ENCODE data around the gene MYH7B. TPM values are rescaled to one million over a fixed set of nuclear protein-coding genes. Genes with fewer than 3 reads are reported as not detected.

The MYH7B gene
- total and polyA plus RNA-seq, 4 donors = 0.21 to 0.89 (median 0.59) TPM

- no peaks in the 10 kb centered on the region for H3K9me3 ChIP-seq (ENCODE audit: control insufficient read depth in 4 of 4, insufficient read depth in 3 of 4, low read length in 3 of 4)
- ATAC-seq (ENCODE audit: insufficient read depth, low FRiP score) (no peak), DNase-seq (no peak)
- H3K27me3 ChIP-seq (ENCODE audit: control insufficient read depth in 3 of 3, insufficient read depth in 3 of 3, low read length in 2 of 3) = no peaks in the 10 kb centered on the region
- peaks cover 10 to 32% (median 25%) of the 10 kb centered on the region in 4 donors for H3K36me3 ChIP-seq (ENCODE audit: control insufficient read depth in 4 of 4, insufficient read depth in 4 of 4, low read length in 4 of 4)
- no peak overlapping the region for H3K9ac ChIP-seq (ENCODE audit: insufficient read depth in 1 of 2, low read length in 2 of 2)
- no peak for TF ChIP-seq CTCF (IDR thresholded peaks at IDR 0.05; ENCODE audit: control extremely low read depth, extremely low read depth)
- H3K27ac ChIP-seq (ENCODE audit: low read depth in 1 of 2, low read length in 1 of 2) = no peak overlapping the region
- no peak overlapping the region for H3K4me3 ChIP-seq
- H3K4me1 ChIP-seq (ENCODE audit: control insufficient read depth in 5 of 5, insufficient read depth in 5 of 5, low read length in 5 of 5) = peaks cover 0 to 5% (median 0%) of the 10 kb centered on the region in 5 donors
- WGBS, 2 donors = 93 to 95% methylated on average over 2 of the region's 2 CpGs
These were observed 11.7 kb upstream of the MYH7B start for GRCh38 chr20:34943808-34944567.

- no peak for DNase-seq
- TF ChIP-seq CTCF (IDR thresholded peaks at IDR 0.05; ENCODE audit: control extremely low read depth, extremely low read depth) = no peak
- WGBS, 2 donors = 79 to 81% methylated on average over 7 of the region's 7 CpGs
- H3K4me3 ChIP-seq = no peak overlapping the region
- H3K27me3 ChIP-seq (ENCODE audit: control insufficient read depth in 3 of 3, insufficient read depth in 3 of 3, low read length in 2 of 3) = no peaks in the 10 kb centered on the region
- peaks cover 0 to 5% (median 0%) of the 10 kb centered on the region in 5 donors for H3K4me1 ChIP-seq (ENCODE audit: control insufficient read depth in 5 of 5, insufficient read depth in 5 of 5, low read length in 5 of 5)
- peak overlapping the region in 1 of 2 donors; percentile 56 for H3K27ac ChIP-seq (ENCODE audit: low read depth in 1 of 2, low read length in 1 of 2)
- H3K9me3 ChIP-seq (ENCODE audit: control insufficient read depth in 4 of 4, insufficient read depth in 3 of 4, low read length in 3 of 4) = no peaks in the 10 kb centered on the region
- ATAC-seq (ENCODE audit: insufficient read depth, low FRiP score) = no peak
- peaks cover 10 to 34% (median 25%) of the 10 kb centered on the region in 4 donors for H3K36me3 ChIP-seq (ENCODE audit: control insufficient read depth in 4 of 4, insufficient read depth in 4 of 4, low read length in 4 of 4)
- H3K9ac ChIP-seq (ENCODE audit: insufficient read depth in 1 of 2, low read length in 2 of 2) = no peak overlapping the region
These were observed 10.2 kb upstream of the MYH7B start for GRCh38 chr20:34945315-34946077.

- no peak overlapping the region for H3K9ac ChIP-seq (ENCODE audit: insufficient read depth in 1 of 2, low read length in 2 of 2)
These were observed 9.0 kb upstream of the MYH7B start for GRCh38 chr20:34946661-34947060.

More at GRCh38 chr20:34946661-34947060, 9.0 kb upstream of the MYH7B start:
- Histone ChIP-seq H3K27ac (ENCODE audit: low read depth in 1 of 2, low read length in 1 of 2) (peak overlapping the region in 1 of 2 donors; percentile 26), H3K36me3 (ENCODE audit: control insufficient read depth in 4 of 4, insufficient read depth in 4 of 4, low read length in 4 of 4) (peaks cover 10 to 37% (median 23%) of the 10 kb centered on the region in 4 donors), H3K4me3 (no peak overlapping the region), H3K27me3 (ENCODE audit: control insufficient read depth in 3 of 3, insufficient read depth in 3 of 3, low read length in 2 of 3) (no peaks in the 10 kb centered on the region), H3K4me1 (ENCODE audit: control insufficient read depth in 5 of 5, insufficient read depth in 5 of 5, low read length in 5 of 5) (peaks cover 0 to 5% (median 0%) of the 10 kb centered on the region in 5 donors), H3K9me3 (ENCODE audit: control insufficient read depth in 4 of 4, insufficient read depth in 3 of 4, low read length in 3 of 4) (no peaks in the 10 kb centered on the region)
- no peak for TF ChIP-seq CTCF (IDR thresholded peaks at IDR 0.05; ENCODE audit: control extremely low read depth, extremely low read depth)
- WGBS, 2 donors = 95 to 96% methylated on average over 3 of the region's 3 CpGs
- DNase-seq (no peak), ATAC-seq (ENCODE audit: insufficient read depth, low FRiP score) (no peak)
